Measurements from ENCODE around the gene KCNIP1.

DNA sequence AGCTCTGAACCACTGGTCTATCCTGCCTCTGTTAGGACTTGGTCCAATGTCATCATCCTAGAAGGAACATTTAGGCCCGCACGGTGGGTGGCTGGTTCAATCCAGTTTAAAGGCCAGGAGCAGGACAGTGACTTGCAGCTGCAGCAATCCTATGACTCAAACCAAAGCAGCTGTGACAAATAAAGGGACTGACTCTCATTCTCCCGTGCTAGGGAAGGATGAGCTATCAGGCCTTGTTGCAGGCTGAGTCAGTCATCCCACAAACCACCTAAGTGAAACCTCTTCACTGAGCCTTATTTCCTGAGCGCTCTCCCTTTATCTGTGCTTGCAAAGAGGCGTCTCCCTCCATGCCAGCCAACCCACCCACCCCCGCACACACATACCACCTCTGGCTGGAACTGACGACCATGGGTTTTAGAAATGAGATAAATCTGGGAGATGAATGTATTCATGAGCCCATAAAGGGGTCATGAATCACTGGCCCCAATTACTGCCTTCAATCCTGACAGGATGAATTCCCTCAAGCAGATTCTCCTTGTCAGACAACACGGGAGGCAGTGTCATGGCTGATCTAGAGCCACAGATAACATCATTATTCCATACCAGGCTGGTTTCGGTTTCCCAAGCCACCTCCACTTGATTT is 93.4 kb downstream of the KCNIP1 start:
- TF ChIP-seq POLR2A (IDR thresholded peaks at IDR 0.05), result no peak
- TF ChIP-seq POLR2AphosphoS5 (IDR thresholded peaks at IDR 0.05), result no peak

Data from transverse colon (tissue), 3 donors.